IgD-negative memory B cell (primary cell): ENCODE data around the gene SCNM1. TPM values are rescaled to one million over a fixed set of nuclear protein-coding genes. Genes with fewer than 3 reads are reported as not detected.
"Not testable (repeated sequence)": the region's sequence is repeated elsewhere in the genome, so short reads cannot be mapped to it uniquely, and the experiment has no call there.

Experiments
- H3K27ac Mint-ChIP-seq, 3 donors: one replicate each; pipeline ENCODE4 v1.8.0; 2020 to 2022; ENCODE audit warnings: mild to moderate bottlenecking in 3 of 3, mixed read lengths in 3 of 3, moderate library complexity in 1 of 3
- H3K27me3 Mint-ChIP-seq: one replicate; pipeline ENCODE4 v1.8.0; 2021; ENCODE audit warnings: mixed read lengths
- H3K36me3 Mint-ChIP-seq: one replicate; pipeline ENCODE4 v1.8.0; 2020; ENCODE audit warnings: mild to moderate bottlenecking, mixed read lengths
- H3K4me1 Mint-ChIP-seq, 3 donors: one replicate each; pipeline ENCODE4 v1.8.0; 2020 to 2022; ENCODE audit warnings: mixed read lengths in 3 of 3, mild to moderate bottlenecking in 1 of 3
- H3K4me3 Mint-ChIP-seq, 4 donors: one replicate each; pipeline ENCODE4 v1.8.0; 2020 to 2022; ENCODE audit warnings: mild to moderate bottlenecking in 4 of 4, mixed read lengths in 4 of 4, moderate library complexity in 3 of 4
- H3K9me3 Mint-ChIP-seq, 3 donors: one replicate each; pipeline ENCODE4 v1.8.0; 2020 to 2021; ENCODE audit warnings: mixed read lengths in 3 of 3, mild to moderate bottlenecking in 1 of 3
- polyA plus RNA-seq: library from polyadenylated mRNA; unstranded; fragments of 300-500 nt; fragmentation: Illumina TruSeq; gene quantifications from one replicate; pipeline ENCODE4 v1.2.3, GENCODE V29; 2021

The SCNM1 gene
- polyA plus RNA-seq, 1 donor from 2014 or later: 70.1 TPM

- H3K9me3 Mint-ChIP-seq: peaks cover 0 to 2% (median 0%) of the 10 kb centered on the region in 3 donors
- H3K27ac Mint-ChIP-seq: peak overlapping the region; percentile 97 to 100 (median 98)
- H3K27me3 Mint-ChIP-seq: peaks cover 1% of the 10 kb centered on the region
- peak overlapping the region; percentile 95 to 99 (median 96) for H3K4me3 Mint-ChIP-seq
- H3K4me1 Mint-ChIP-seq: peaks cover 21 to 27% (median 24%) of the 10 kb centered on the region in 3 donors
- H3K36me3 Mint-ChIP-seq: peaks cover 11% of the 10 kb centered on the region
Observed at GRCh38 chr1:151165281-151165737, 635 bp upstream of the SCNM1 start.

DNA sequence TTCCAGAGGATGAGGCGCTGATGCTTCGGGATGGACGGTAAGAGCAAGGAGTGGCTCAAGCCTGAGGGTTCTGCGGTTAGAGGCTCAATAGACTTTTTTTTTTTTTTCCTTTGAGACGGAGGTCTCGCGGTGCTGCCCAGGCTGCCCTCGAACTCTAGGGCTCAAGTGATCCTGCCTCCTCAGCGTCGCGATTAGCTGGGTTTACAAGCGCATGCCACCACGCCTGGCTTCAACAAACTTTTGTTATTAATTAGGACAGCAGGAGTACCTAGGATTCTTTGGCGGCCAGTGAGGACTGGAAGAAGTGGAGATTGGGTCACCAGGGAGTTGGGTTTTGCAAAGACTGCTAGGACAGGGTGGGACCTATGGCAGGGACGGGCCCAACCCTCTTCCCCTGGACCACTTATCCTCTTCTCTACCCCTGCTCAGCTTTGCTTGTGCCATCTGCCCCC lies 587 bp downstream of the SCNM1 start:
- H3K4me3 Mint-ChIP-seq: peak overlapping the region; percentile 95 to 99 (median 96)
- H3K9me3 Mint-ChIP-seq: peaks cover 0 to 2% (median 0%) of the 10 kb centered on the region in 3 donors
- peaks cover 11% of the 10 kb centered on the region for H3K36me3 Mint-ChIP-seq
- H3K27ac Mint-ChIP-seq: peak overlapping the region; percentile 97 to 100 (median 98)
- H3K27me3 Mint-ChIP-seq: peaks cover 1% of the 10 kb centered on the region
- peaks cover 20 to 26% (median 23%) of the 10 kb centered on the region in 3 donors for H3K4me1 Mint-ChIP-seq

GRCh38 chr1:151167116-151167515 lies 1.2 kb downstream of the SCNM1 start:
- H3K27me3 Mint-ChIP-seq: peaks cover 1% of the 10 kb centered on the region
- peaks cover 8% of the 10 kb centered on the region for H3K36me3 Mint-ChIP-seq
- H3K27ac Mint-ChIP-seq: peak overlapping the region in 2 of 3 donors; percentile 84 to 97
- peaks cover 0 to 2% (median 0%) of the 10 kb centered on the region in 3 donors for H3K9me3 Mint-ChIP-seq
- peaks cover 18 to 21% (median 20%) of the 10 kb centered on the region in 3 donors for H3K4me1 Mint-ChIP-seq
- H3K4me3 Mint-ChIP-seq: peak overlapping the region; percentile 95 to 99 (median 96)

- Mint-ChIP-seq H3K9me3 (no peaks in the 10 kb centered on the region), H3K36me3 (peaks cover 2% of the 10 kb centered on the region), H3K27me3 (no peaks in the 10 kb centered on the region), H3K4me3 (peak overlapping the region in 1 of 4 donors; percentile 2), H3K4me1 (peaks cover 0 to 10% (median 5%) of the 10 kb centered on the region in 3 donors), H3K27ac (peak overlapping the region in 1 of 3 donors; percentile 58)
Observed at GRCh38 chr1:151171190-151171589, 5.2 kb downstream of the SCNM1 start.

DNA sequence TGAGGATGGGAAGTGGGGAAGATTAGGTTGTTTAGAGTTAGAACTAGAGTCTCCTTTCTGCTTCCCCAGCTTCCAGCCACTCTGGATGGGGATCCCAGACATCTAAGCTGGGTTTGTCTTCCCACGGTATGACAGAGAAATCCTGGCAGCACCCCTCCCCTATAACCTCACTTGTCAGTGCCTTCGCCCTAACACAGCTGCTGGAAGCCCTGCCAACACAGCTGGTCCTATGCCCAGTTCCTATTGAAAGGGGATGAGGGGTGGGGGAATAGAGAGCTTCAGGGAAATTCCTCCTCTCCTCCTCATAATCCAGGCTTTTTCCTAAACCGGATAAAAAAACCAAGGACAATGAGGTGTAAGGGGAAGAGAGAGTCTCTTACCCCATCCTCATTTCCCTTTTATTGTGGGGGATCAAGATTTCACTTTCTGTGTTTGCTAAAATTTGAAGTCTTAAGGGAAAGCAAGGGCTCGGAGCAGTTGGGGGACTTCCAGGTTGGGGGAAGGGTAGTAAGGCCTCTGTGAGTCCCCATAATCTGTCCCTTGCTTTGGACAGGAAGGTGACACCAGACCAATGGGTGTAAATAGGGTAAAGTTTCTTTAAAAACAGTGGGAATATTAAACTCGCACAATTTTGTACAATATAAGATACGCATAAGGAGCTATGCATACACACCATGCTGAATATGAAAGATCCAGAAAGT lies 9.2 kb downstream of the SCNM1 start:
- H3K4me1 Mint-ChIP-seq: no peaks in the 10 kb centered on the region
- no peaks in the 10 kb centered on the region for H3K27me3 Mint-ChIP-seq
- no peaks in the 10 kb centered on the region for H3K36me3 Mint-ChIP-seq
- no peaks in the 10 kb centered on the region for H3K9me3 Mint-ChIP-seq
- no peak overlapping the region for H3K4me3 Mint-ChIP-seq
- H3K27ac Mint-ChIP-seq: peak overlapping the region in 1 of 3 donors; percentile 53

DNA sequence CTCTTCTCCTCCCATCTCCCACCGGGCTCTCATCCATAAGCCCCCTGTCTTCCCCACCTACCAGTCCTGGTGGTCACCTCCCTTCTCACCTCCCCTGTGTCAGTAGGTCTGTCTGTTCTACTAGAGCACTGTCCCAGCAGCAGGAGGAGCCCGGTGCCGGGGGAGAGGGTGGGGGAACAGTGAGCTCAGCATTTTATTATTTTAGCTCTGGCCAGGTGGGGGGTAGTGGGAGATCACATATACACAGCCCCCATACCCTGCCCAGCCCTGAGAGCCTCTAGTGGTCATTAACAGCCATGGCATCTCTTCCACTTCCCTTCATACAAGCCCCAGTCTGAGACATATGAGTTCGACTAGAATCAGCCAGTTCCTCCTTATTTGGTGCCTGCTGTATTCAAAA lies 9.9 kb downstream of the SCNM1 start, which contains the start of gene TMOD4:
TMOD4 (minus strand) TSS at position 119 of the 400 bp plus-strand sequence. CDS start 1,106 bp downstream, outside the sequence.
- Mint-ChIP-seq H3K27ac (peak within 1 kb of the TSS in 1 of 3 donors; percentile 53), H3K9me3 (no peaks in the 10 kb centered on the region), H3K36me3 (peaks cover 3% of the 10 kb centered on the region), H3K27me3 (no peaks in the 10 kb centered on the region), H3K4me3 (no peak within 1 kb of the TSS), H3K4me1 (no peaks in the 10 kb centered on the region)

- Mint-ChIP-seq H3K4me1 (no peaks in the 10 kb centered on the region), H3K27ac (no peak overlapping the region), H3K9me3 (no peaks in the 10 kb centered on the region), H3K27me3 (no peaks in the 10 kb centered on the region), H3K4me3 (no peak overlapping the region), H3K36me3 (peaks cover 4% of the 10 kb centered on the region)
Observed at GRCh38 chr1:151176514-151177045, 10.6 kb downstream of the SCNM1 start.

DNA sequence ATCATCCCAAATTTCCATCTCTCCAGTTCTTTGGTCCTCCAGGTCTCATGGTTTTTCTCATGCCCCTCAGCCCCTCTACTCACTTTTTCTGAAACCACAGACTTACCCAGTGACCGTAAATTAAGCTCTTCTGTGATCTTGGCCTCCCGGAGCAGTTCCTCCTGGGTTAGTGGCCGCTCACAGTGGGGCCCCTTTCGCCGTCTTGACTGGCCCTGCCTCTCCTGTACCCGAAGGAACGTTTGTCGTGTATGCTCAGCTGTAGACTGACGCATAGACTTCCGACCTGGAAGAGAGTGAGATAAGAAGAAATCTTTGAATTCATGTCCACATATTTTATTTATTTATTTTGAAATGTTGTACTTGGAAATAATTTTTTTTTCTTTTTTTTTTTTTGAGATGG lies 18.3 kb downstream of the SCNM1 start:
- no peaks in the 10 kb centered on the region for H3K9me3 Mint-ChIP-seq

DNA sequence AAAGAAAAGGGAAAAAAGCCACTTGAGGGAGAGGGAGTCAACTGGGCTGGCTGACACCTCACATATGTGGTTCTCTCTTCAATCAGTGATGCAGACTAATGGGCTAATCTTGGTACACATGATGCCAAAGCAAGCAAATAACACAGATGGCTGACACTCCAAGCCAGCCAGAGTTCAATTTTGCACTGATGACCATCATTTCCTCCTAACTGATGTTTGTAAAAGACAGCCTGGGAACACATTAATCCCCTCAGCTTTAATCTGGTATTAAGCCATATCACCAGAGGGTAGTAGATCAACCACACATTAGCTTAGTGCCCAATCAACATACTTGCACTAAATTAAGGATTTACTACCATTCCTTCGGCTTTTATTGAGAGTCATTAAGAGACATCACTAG lies 21.3 kb downstream of the SCNM1 start:
- H3K4me3 Mint-ChIP-seq: peak overlapping the region in 1 of 4 donors; percentile 32
- no peaks in the 10 kb centered on the region for H3K9me3 Mint-ChIP-seq
- H3K4me1 Mint-ChIP-seq: peaks cover 18 to 29% (median 27%) of the 10 kb centered on the region in 3 donors
- no peaks in the 10 kb centered on the region for H3K27me3 Mint-ChIP-seq
- no peak overlapping the region for H3K27ac Mint-ChIP-seq
- H3K36me3 Mint-ChIP-seq: peaks cover 3% of the 10 kb centered on the region

More for the DNA sequence above, 18.3 kb downstream of the SCNM1 start:
- no peaks in the 10 kb centered on the region for H3K27me3 Mint-ChIP-seq
- H3K27ac Mint-ChIP-seq: no peak overlapping the region
- peaks cover 4% of the 10 kb centered on the region for H3K36me3 Mint-ChIP-seq
- H3K4me3 Mint-ChIP-seq: no peak overlapping the region
- peaks cover 9 to 20% (median 11%) of the 10 kb centered on the region in 3 donors for H3K4me1 Mint-ChIP-seq

GRCh38 chr1:151188667-151189066 lies 22.7 kb downstream of the SCNM1 start:
- peak overlapping the region; percentile 98 to 100 (median 100) for H3K4me3 Mint-ChIP-seq
- not testable (repeated sequence) for H3K36me3 Mint-ChIP-seq, H3K27me3 Mint-ChIP-seq, H3K9me3 Mint-ChIP-seq
- H3K4me1 Mint-ChIP-seq: peaks cover 18 to 29% (median 27%) of the 10 kb centered on the region in 3 donors
- H3K27ac Mint-ChIP-seq: peak overlapping the region in 1 of 3 donors; percentile 86

DNA sequence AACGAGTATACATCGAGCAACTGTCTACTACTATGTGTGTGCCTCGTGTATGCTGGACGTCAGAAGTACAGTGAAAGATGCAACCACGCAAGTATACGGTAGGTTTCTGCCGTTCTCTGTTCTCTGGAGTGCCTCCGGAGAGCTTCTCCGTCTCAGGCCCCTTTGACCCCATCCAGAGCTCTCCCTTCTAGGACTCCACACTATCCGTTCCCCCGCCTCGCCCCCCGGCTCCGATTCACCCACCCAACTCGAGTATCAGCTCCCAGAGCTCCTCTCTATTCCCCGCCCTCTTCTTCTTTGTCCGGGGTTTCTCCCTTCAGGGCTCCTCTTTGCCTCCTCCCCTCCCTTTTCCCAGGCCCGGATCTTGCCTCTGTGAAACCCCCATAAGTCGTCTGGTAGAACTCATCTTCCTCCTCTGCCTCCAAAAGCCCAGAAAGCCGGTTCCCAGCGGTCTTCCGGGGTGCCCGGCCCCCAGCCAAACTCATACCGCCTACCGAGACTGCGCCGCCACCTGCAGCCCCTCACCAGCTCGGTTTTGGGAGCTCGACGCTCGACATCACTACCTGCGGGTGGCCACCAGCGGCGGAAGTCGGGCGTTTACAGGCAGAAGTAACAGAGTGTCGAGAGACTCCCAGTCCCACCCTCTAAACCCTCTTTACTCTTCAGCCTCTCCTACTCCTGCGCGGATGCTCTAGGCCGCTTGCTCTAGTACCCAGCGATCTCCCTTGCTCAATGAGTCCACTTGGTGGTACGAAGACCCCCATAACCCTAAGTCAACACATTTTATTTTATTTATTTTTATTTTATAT lies 23.9 kb downstream of the SCNM1 start, which contains the start of gene VPS72:
VPS72 (minus strand) TSS at position 561 of the 809 bp plus-strand sequence; CDS start at position 485, 76 bp downstream.
- H3K27me3 Mint-ChIP-seq: peaks cover 2% of the 10 kb centered on the region
- H3K4me1 Mint-ChIP-seq: peaks cover 18 to 29% (median 27%) of the 10 kb centered on the region in 3 donors
- H3K4me3 Mint-ChIP-seq: peak within 1 kb of the TSS; percentile 98 to 100 (median 100)
- H3K27ac Mint-ChIP-seq: peak within 1 kb of the TSS; percentile 97 to 99 (median 98)
- H3K36me3 Mint-ChIP-seq: peaks cover 3% of the 10 kb centered on the region
- no peaks in the 10 kb centered on the region for H3K9me3 Mint-ChIP-seq

DNA sequence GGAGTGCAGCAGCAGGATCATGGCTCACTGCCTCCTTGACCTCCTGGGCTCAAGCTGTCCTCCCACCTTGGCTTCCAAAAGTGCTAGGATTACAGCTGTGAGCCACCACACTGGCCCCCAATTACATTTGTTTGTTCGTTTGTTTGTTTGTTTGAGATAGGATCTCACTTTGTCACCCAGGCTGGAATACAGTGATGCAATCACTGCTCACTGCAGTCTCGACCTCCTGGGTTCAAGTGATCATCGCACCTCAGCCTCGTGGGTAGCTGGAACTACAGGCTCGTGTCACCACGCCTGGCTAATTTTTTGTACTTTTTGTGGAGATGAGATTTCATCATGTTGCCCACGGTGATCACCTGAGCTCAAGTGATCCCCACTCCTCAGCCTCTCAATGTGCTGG lies 26.1 kb downstream of the SCNM1 start:
- peak overlapping the region in 1 of 4 donors; percentile 68 for H3K4me3 Mint-ChIP-seq
- peaks cover 20 to 35% (median 25%) of the 10 kb centered on the region in 3 donors for H3K4me1 Mint-ChIP-seq
- peaks cover 5% of the 10 kb centered on the region for H3K36me3 Mint-ChIP-seq
- H3K9me3 Mint-ChIP-seq: no peaks in the 10 kb centered on the region
- H3K27ac Mint-ChIP-seq: peak overlapping the region in 1 of 3 donors; percentile 67
- peaks cover 3% of the 10 kb centered on the region for H3K27me3 Mint-ChIP-seq

GRCh38 chr1:151193304-151193703 lies 27.4 kb downstream of the SCNM1 start:
- Mint-ChIP-seq H3K27ac (peak overlapping the region in 2 of 3 donors; percentile 35 to 78), H3K4me3 (peak overlapping the region in 1 of 4 donors; percentile 65), H3K9me3 (no peaks in the 10 kb centered on the region), H3K4me1 (peaks cover 20 to 41% (median 23%) of the 10 kb centered on the region in 3 donors), H3K36me3 (peaks cover 5% of the 10 kb centered on the region), H3K27me3 (peaks cover 3% of the 10 kb centered on the region)

GRCh38 chr1:151193856-151194255 lies 27.9 kb downstream of the SCNM1 start:
- H3K4me3 Mint-ChIP-seq: peak overlapping the region in 2 of 4 donors; percentile 8 to 65
- no peaks in the 10 kb centered on the region for H3K9me3 Mint-ChIP-seq
- peaks cover 5% of the 10 kb centered on the region for H3K36me3 Mint-ChIP-seq
- peaks cover 3% of the 10 kb centered on the region for H3K27me3 Mint-ChIP-seq
- H3K4me1 Mint-ChIP-seq: peaks cover 17 to 40% (median 19%) of the 10 kb centered on the region in 3 donors
- peak overlapping the region in 1 of 3 donors; percentile 78 for H3K27ac Mint-ChIP-seq
